GM19351 (cell line): Measurements from ENCODE around the gene CROCC2.

ENCODE experiments used
- ATAC-seq: cut with Tn5 transposase; IDR thresholded peaks from one replicate; pipeline ENCODE4 v1.9.1; 2021; ENCODE audit warnings: mild to moderate bottlenecking, moderate library complexity; ENCODE audit not compliant: unreplicated experiment

The CROCC2 gene

GRCh38 chr2:240904216-240905175 lies 1.6 kb upstream of the CROCC2 start:
- no peak for ATAC-seq

- ATAC-seq: no peak
Measured at GRCh38 chr2:240905176-240905781, 857 bp upstream of the CROCC2 start.

GRCh38 chr2:240906911-240907590 lies 915 bp downstream of the CROCC2 start:
- ATAC-seq: no peak

- ATAC-seq: no peak
Measured at GRCh38 chr2:240909216-240909974, 3.3 kb downstream of the CROCC2 start.

- ATAC-seq: no peak
Measured at GRCh38 chr2:240911641-240912265, 5.6 kb downstream of the CROCC2 start.

- no peak for ATAC-seq
Measured at GRCh38 chr2:240912878-240913809, 7.0 kb downstream of the CROCC2 start.

GRCh38 chr2:240913810-240914644 lies 7.9 kb downstream of the CROCC2 start:
- no peak for ATAC-seq

- ATAC-seq: no peak
Measured at GRCh38 chr2:240914645-240915525, 8.7 kb downstream of the CROCC2 start.

GRCh38 chr2:240915526-240916341 lies 9.6 kb downstream of the CROCC2 start:
- ATAC-seq: no peak

GRCh38 chr2:240916571-240917008 lies 10.5 kb downstream of the CROCC2 start:
- ATAC-seq: no peak

- ATAC-seq: no peak
Measured at GRCh38 chr2:240917009-240917683, 11.0 kb downstream of the CROCC2 start.

- ATAC-seq: no peak
Measured at GRCh38 chr2:240917684-240918257, 11.6 kb downstream of the CROCC2 start.

GRCh38 chr2:240918258-240919091 lies 12.3 kb downstream of the CROCC2 start:
- no peak for ATAC-seq

- no peak for ATAC-seq
Measured at GRCh38 chr2:240919161-240919781, 13.1 kb downstream of the CROCC2 start.
